ENCODE results near the gene DISC1.

- TF ChIP-seq YY1 (IDR thresholded peaks at IDR 0.05; ENCODE audit: low read depth): no peak
- no peak for TF ChIP-seq CTCF (IDR thresholded peaks at IDR 0.05)
- TF ChIP-seq, protein P1, sequence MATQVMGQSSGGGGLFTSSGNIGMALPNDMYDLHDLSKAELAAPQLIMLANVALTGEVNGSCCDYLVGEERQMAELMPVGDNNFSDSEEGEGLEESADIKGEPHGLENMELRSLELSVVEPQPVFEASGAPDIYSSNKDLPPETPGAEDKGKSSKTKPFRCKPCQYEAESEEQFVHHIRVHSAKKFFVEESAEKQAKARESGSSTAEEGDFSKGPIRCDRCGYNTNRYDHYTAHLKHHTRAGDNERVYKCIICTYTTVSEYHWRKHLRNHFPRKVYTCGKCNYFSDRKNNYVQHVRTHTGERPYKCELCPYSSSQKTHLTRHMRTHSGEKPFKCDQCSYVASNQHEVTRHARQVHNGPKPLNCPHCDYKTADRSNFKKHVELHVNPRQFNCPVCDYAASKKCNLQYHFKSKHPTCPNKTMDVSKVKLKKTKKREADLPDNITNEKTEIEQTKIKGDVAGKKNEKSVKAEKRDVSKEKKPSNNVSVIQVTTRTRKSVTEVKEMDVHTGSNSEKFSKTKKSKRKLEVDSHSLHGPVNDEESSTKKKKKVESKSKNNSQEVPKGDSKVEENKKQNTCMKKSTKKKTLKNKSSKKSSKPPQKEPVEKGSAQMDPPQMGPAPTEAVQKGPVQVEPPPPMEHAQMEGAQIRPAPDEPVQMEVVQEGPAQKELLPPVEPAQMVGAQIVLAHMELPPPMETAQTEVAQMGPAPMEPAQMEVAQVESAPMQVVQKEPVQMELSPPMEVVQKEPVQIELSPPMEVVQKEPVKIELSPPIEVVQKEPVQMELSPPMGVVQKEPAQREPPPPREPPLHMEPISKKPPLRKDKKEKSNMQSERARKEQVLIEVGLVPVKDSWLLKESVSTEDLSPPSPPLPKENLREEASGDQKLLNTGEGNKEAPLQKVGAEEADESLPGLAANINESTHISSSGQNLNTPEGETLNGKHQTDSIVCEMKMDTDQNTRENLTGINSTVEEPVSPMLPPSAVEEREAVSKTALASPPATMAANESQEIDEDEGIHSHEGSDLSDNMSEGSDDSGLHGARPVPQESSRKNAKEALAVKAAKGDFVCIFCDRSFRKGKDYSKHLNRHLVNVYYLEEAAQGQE (IDR thresholded peaks at IDR 0.05; ENCODE audit: low read depth, low read length): no peak
- TF ChIP-seq SIN3A (IDR thresholded peaks at IDR 0.05; ENCODE audit: borderline replicate concordance, low read depth, low read length): no peak
- no peak for TF ChIP-seq USF2 (IDR thresholded peaks at IDR 0.05; ENCODE audit: borderline replicate concordance, low read depth, low read length)
- TF ChIP-seq RCOR1 (IDR thresholded peaks at IDR 0.05; ENCODE audit: low read length): no peak
- TF ChIP-seq RFX5 (IDR thresholded peaks at IDR 0.05; ENCODE audit: low read length): no peak
- no peak for TF ChIP-seq POLR2AphosphoS5 (IDR thresholded peaks at IDR 0.05; ENCODE audit: low read depth, low read length)
- TF ChIP-seq USF1 (IDR thresholded peaks at IDR 0.05; ENCODE audit: borderline replicate concordance, low read depth): no peak
- TF ChIP-seq RAD21 (IDR thresholded peaks at IDR 0.05; ENCODE audit: low read length): no peak
- no peak for TF ChIP-seq IRF3 (IDR thresholded peaks at IDR 0.05; ENCODE audit: low read depth, low read length)
- TF ChIP-seq MAX (IDR thresholded peaks at IDR 0.05; ENCODE audit: low read depth): no peak
- no peak for TF ChIP-seq RXRA (IDR thresholded peaks at IDR 0.05; ENCODE audit: borderline replicate concordance, low read depth)
- TF ChIP-seq NRF1 (IDR thresholded peaks at IDR 0.05; ENCODE audit: low read depth, low read length): no peak
These were observed 378.7 kb downstream of the DISC1 start for GRCh38 chr1:232005300-232005699.

All from SK-N-SH (cell line).